HepG2 (cell line): ENCODE results near the gene TPI1. TPM values are rescaled to one million over a fixed set of nuclear protein-coding genes. Genes with fewer than 3 reads are reported as not detected.
A peak's percentile ranks its signal among the peaks of the same experiment; 100 is the strongest.

Experiments used
- ATAC-seq: fragments of 200-7000 bp; cut with Tn5 transposase; 3 replicates; pipeline ENCODE4 v1.9.1; 2020; ENCODE audit warnings: mild to moderate bottlenecking, moderate library complexity
- BruUV-seq: library from RNA; stranded (reverse); fragments of 400-500 nt; replicated peaks from 2 replicates; lab custom pipeline; 2021; lab: Mats Ljungman, UMichigan
- CTCF ChIA-PET: fragments of 300-600 bp; formaldehyde crosslinking; extraction: SDS; loops from one replicate; lab custom pipeline; 2021; ENCODE audit warnings: low total read pairs, inconsistent platforms, low intra/inter-chr PET ratio; lab: Yijun Ruan, JAX
- POLR2A ChIA-PET: fragments of 350-600 bp; sonication (Branson Sonifier 250); formaldehyde crosslinking; loops from one replicate; lab custom pipeline; 2020; ENCODE audit warnings: antibody characterized with exemption, inconsistent platforms; lab: Yijun Ruan, JAX
- DNase-seq: peaks from one replicate; pipeline ENCODE4 v3.0.0-alpha.2; 2015; ENCODE audit warnings: low spot score
- FAIRE-seq: peaks from 3 replicates; lab custom pipeline; 2011; peaks lifted over from hg19 to GRCh38; lab: Jason Lieb, UNC
- H2AFZ ChIP-seq: one replicate; pipeline ENCODE4 v1.6.1; 2011; ENCODE audit warnings: low read length, inconsistent platforms
- H3K27ac ChIP-seq: fragments of 300-600 bp; 3 replicates; pipeline ENCODE4 v1.8.0; 2011; ENCODE audit warnings: mixed run types, mild to moderate bottlenecking, mixed read lengths, low read length, inconsistent platforms; ENCODE audit not compliant: insufficient read depth; ENCODE audit errors: extremely low read length
- H3K27me3 ChIP-seq, 2 experiments: fragments of 200-600 bp in 1 of 2; 2 replicates in 1 of 2; 3 replicates in 1 of 2; pipeline versions ENCODE4 v1.6.0 to v1.8.0; 2011; ENCODE audit warnings: low read length in 2 of 2, mild to moderate bottlenecking in 2 of 2, moderate library complexity in 2 of 2, inconsistent platforms in 1 of 2; ENCODE audit not compliant: insufficient read depth in 2 of 2, control insufficient read depth in 1 of 2
- H3K36me3 ChIP-seq, 2 experiments: fragments of 200-600 bp in 1 of 2; replicated peaks in 1 of 2; 2 replicates in 1 of 2; 3 replicates in 1 of 2; pipeline versions ENCODE4 v1.5.1 to v1.8.0; 2011; ENCODE audit warnings: low read length in 2 of 2, inconsistent platforms in 1 of 2; ENCODE audit not compliant: insufficient read depth in 2 of 2, control insufficient read depth in 1 of 2
- H3K4me1 ChIP-seq: 2 replicates; pipeline ENCODE4 v1.5.1; 2012; ENCODE audit warnings: low read length, inconsistent platforms; ENCODE audit not compliant: insufficient read depth
- H3K4me2 ChIP-seq: 2 replicates; pipeline ENCODE4 v1.6.0; 2011; ENCODE audit warnings: low read depth, low read length, inconsistent platforms
- H3K4me3 ChIP-seq, 3 experiments: fragments of 200-600 bp in 1 of 3; sonication (generic), shearing (Covaris generic) in 1 of 3; replicated peaks in 1 of 3; 2 replicates each; pipeline ENCODE4 v1.5.1; 2011 to 2016; ENCODE audit warnings: low read length in 3 of 3, inconsistent platforms in 2 of 3, low read depth in 2 of 3, mild to moderate bottlenecking in 2 of 3, control low read depth in 1 of 3, mixed read lengths in 1 of 3; ENCODE audit not compliant: insufficient read depth in 1 of 3
- H3K79me2 ChIP-seq: one replicate; pipeline ENCODE4 v1.6.1; 2011; ENCODE audit warnings: low read length, inconsistent platforms; ENCODE audit not compliant: insufficient read depth
- H3K9ac ChIP-seq: 2 replicates; pipeline ENCODE4 v1.6.0; 2011; ENCODE audit warnings: mild to moderate bottlenecking, low read depth, low read length, inconsistent platforms; ENCODE audit not compliant: insufficient read depth
- H3K9me3 ChIP-seq: 2 replicates; pipeline ENCODE4 v1.5.1; 2012; ENCODE audit warnings: mild to moderate bottlenecking, low read length
- H4K20me1 ChIP-seq: 2 replicates; pipeline ENCODE4 v1.6.0; 2011; ENCODE audit warnings: inconsistent platforms, mild to moderate bottlenecking, low read length, moderate library complexity; ENCODE audit not compliant: insufficient read depth
- AGO2 ChIP-seq: fragments of 200-400 bp; formaldehyde crosslinking; optimal IDR thresholded peaks from 2 replicates; pipeline ENCODE3; 2017; ENCODE audit warnings: mild to moderate bottlenecking, low read depth, low read length, moderate library complexity
- GLI4 ChIP-seq: sonication (generic); formaldehyde crosslinking; IDR thresholded peaks from 2 replicates; pipeline ENCODE4 v1.5.1; 2020; ENCODE audit warnings: missing genetic modification reagents, mild to moderate bottlenecking, moderate library complexity, borderline replicate concordance
- GLMP ChIP-seq: sonication (generic); formaldehyde crosslinking; IDR thresholded peaks from 2 replicates; pipeline ENCODE4 v1.9.0; 2021; ENCODE audit warnings: missing genetic modification reagents, mild to moderate bottlenecking, borderline replicate concordance
- HNRNPL ChIP-seq: fragments of 200-400 bp; formaldehyde crosslinking; IDR thresholded peaks from 2 replicates; pipeline ENCODE4 v1.6.1; 2017; ENCODE audit warnings: mild to moderate bottlenecking, low read depth, low read length
- KAT2B ChIP-seq: fragments of 150-350 bp; IDR thresholded peaks from 2 replicates; pipeline ENCODE4 v1.6.1; 2014; ENCODE audit warnings: low read depth, low read length, borderline replicate concordance
- PAXIP1 ChIP-seq: sonication (generic); formaldehyde crosslinking; conservative IDR thresholded peaks from 2 replicates; pipeline ENCODE4 v1.4.0; 2020; ENCODE audit warnings: mild to moderate bottlenecking, missing genetic modification reagents, moderate library complexity
- PITX1 ChIP-seq: sonication (generic); formaldehyde crosslinking; IDR thresholded peaks from 2 replicates; pipeline ENCODE4 v1.5.1; 2020; ENCODE audit warnings: mild to moderate bottlenecking, missing genetic modification reagents
- RBFOX2 ChIP-seq: fragments of 200-400 bp; formaldehyde crosslinking; IDR thresholded peaks from 2 replicates; pipeline ENCODE4 v1.6.1; 2017; ENCODE audit warnings: low read depth, mild to moderate bottlenecking, low read length
- SAP130 ChIP-seq: IDR thresholded peaks from 2 replicates; pipeline ENCODE4 v1.6.1; 2016; ENCODE audit warnings: low read depth
- SETDB1 ChIP-seq: sonication (generic); formaldehyde crosslinking; IDR thresholded peaks from 2 replicates; pipeline ENCODE4 v1.5.1; 2020; ENCODE audit warnings: missing genetic modification reagents, mild to moderate bottlenecking, borderline replicate concordance
- STAG1 ChIP-seq: sonication (generic); formaldehyde crosslinking; IDR thresholded peaks from 2 replicates; pipeline ENCODE4 v1.4.0; 2020; ENCODE audit warnings: missing genetic modification reagents
- ZNF256 ChIP-seq: sonication (generic); formaldehyde crosslinking; conservative IDR thresholded peaks from 2 replicates; pipeline ENCODE4 v1.4.0; 2020; ENCODE audit warnings: missing genetic modification reagents
- WGBS: methylation state at CpG from one replicate; pipeline ENCODE4 v1.1.6; 2017; ENCODE audit warnings: low lambda C conversion rate; 5-methylcytosine and 5-hydroxymethylcytosine counted together
- in situ Hi-C: cut with HindIII; loops from 2 replicates; pipeline ENCODE4 v1.10.0; 2017; ENCODE audit warnings: low pct_unique_long_range_greater_than_20kb; ENCODE audit not compliant: extremely low pct_ligation_motif_present
- intact Hi-C: fragments of 100-400 bp; cut with micrococcal nuclease; formaldehyde crosslinking; loops from one replicate; pipeline ENCODE4 v1.10.0; 2022; ENCODE audit not compliant: unreplicated experiment
- polyA plus RNA-seq, 8 experiments: library from polyadenylated mRNA; depleted of rRNA in 3 of 8; stranded (reverse) in 7 of 8; unstranded in 1 of 8; fragments of >200 nt; fragmentation: Illumina TruSeq in 4 of 8; extraction: Trizol in 4 of 8; gene quantifications; 2 replicates each; pipeline versions ENCODE4 v1.2.1 to v1.2.3, GENCODE V29; 2011 to 2016; ENCODE audit warnings: low read depth in 4 of 8, missing spikeins in 1 of 8, mixed read lengths in 1 of 8; ENCODE audit not compliant: insufficient read depth in 1 of 8
- total RNA-seq, 5 experiments: library from RNA; depleted of rRNA; stranded (reverse); fragments of >200 nt; fragmentation: Illumina TruSeq; extraction: Trizol; gene quantifications; 2 replicates each; pipeline ENCODE4 v1.2.3, GENCODE V29; 2016; ENCODE audit warnings: low read depth in 1 of 5

The TPI1 gene
- total and polyA plus RNA-seq, 2 of the 13 experiments (the other 11 are each of a cell fraction or from before 2014, with no cell fraction given), result 945 to 2,535 TPM

- no peak overlapping the region for H3K9ac ChIP-seq
- H3K4me1 ChIP-seq, result no peaks in the 10 kb centered on the region
- no peaks in the 10 kb centered on the region for H3K27me3 ChIP-seq
- FAIRE-seq (no peak), DNase-seq (no peak), ATAC-seq (peak; percentile 64)
- intact Hi-C loops, result no loop called here
- no peaks in the 10 kb centered on the region for H3K9me3 ChIP-seq
- H3K36me3 ChIP-seq, result peaks cover 13 to 24% of the 10 kb centered on the region in 2 experiments
- in situ Hi-C loops, result no loop called here
- no peaks in the 10 kb centered on the region for H4K20me1 ChIP-seq
- ChIA-PET POLR2A (no interaction called here), CTCF (no interaction called here)
- no peak overlapping the region for H3K4me2 ChIP-seq
- H2AFZ ChIP-seq, result no peak overlapping the region
- 92% methylated on average over 8 of the region's 16 CpGs for WGBS
- H3K79me2 ChIP-seq, result no peaks in the 10 kb centered on the region
- H3K27ac ChIP-seq, result no peak overlapping the region
- H3K4me3 ChIP-seq, result no peak overlapping the region
- TF ChIP-seq AGO2, result peak; percentile 46
- peak; percentile 28; the same call in 1 of the 2 replicates for TF ChIP-seq STAG1
- no peak for TF ChIP-seq PITX1 (CRISPR knock-in tag)
- no TSS peak for BruUV-seq
Observed at GRCh38 chr12:6843118-6843902, 24.0 kb upstream of the TPI1 start.

- no peak overlapping the region for H2AFZ ChIP-seq
- ATAC-seq, result no peak
- WGBS, result 91% methylated on average over 8 of the region's 17 CpGs
- no peak for DNase-seq
- ChIA-PET POLR2A (no interaction called here), CTCF (no interaction called here)
- intact Hi-C loops (no loop called here), in situ Hi-C loops (no loop called here)
- no peak overlapping the region for H3K4me3 ChIP-seq
- H4K20me1 ChIP-seq, result no peaks in the 10 kb centered on the region
- H3K27me3 ChIP-seq, result no peaks in the 10 kb centered on the region
- H3K4me2 ChIP-seq, result no peak overlapping the region
- H3K4me1 ChIP-seq, result peaks cover 12% of the 10 kb centered on the region
- peaks cover 9% of the 10 kb centered on the region for H3K79me2 ChIP-seq
- H3K36me3 ChIP-seq, result peaks cover 12 to 38% of the 10 kb centered on the region in 2 experiments
- H3K27ac ChIP-seq, result no peak overlapping the region
- no peaks in the 10 kb centered on the region for H3K9me3 ChIP-seq
- BruUV-seq, result no TSS peak
- H3K9ac ChIP-seq, result no peak overlapping the region
- no peak for FAIRE-seq
- TF ChIP-seq HNRNPL, result 0 out of 2 replicates have a peak, but pooled peaks have one; percentile 5
- TF ChIP-seq RBFOX2, result 0 out of 2 replicates have a peak, but pooled peaks have one; percentile 22
- TF ChIP-seq KAT2B, result no peak
- no peak for TF ChIP-seq PAXIP1 (CRISPR knock-in tag)
- no peak for TF ChIP-seq ZNF256 (CRISPR knock-in tag)
- TF ChIP-seq SETDB1, result no peak
- TF ChIP-seq GLI4 (CRISPR knock-in tag), result no peak
- TF ChIP-seq GLMP (CRISPR knock-in tag), result no peak
- TF ChIP-seq AGO2, result peak; percentile 76
- no peak for TF ChIP-seq SAP130 (CRISPR knock-in tag)
Observed at GRCh38 chr12:6845395-6845794, 21.9 kb upstream of the TPI1 start.
